GM15510 (cell line): Measurements from ENCODE around the gene BMPER.

Source experiments
- POLR2A ChIP-seq: IDR thresholded peaks from 3 replicates; pipeline ENCODE4 v1.6.1; 2011; ENCODE audit warnings: borderline replicate concordance; ENCODE audit not compliant: insufficient read length; ENCODE audit errors: extremely low read depth

BMPER gene

GRCh38 chr7:33905389-33906032, at the start of gene BMPER:
BMPER (plus strand) TSS chr7:33905539; CDS start chr7:33905614, 75 bp downstream.
- no peak for TF ChIP-seq POLR2A

- TF ChIP-seq POLR2A = no peak
These were observed 43.4 kb upstream of the BMPER start for GRCh38 chr7:33861947-33862346.

- no peak for TF ChIP-seq POLR2A
These were observed 42.2 kb upstream of the BMPER start for GRCh38 chr7:33862946-33863814.

GRCh38 chr7:33868166-33868565, 37.2 kb upstream of the BMPER start:
- no peak for TF ChIP-seq POLR2A

GRCh38 chr7:33869176-33869575, 36.2 kb upstream of the BMPER start:
- no peak for TF ChIP-seq POLR2A

- no peak for TF ChIP-seq POLR2A
These were observed 35.2 kb upstream of the BMPER start for GRCh38 chr7:33870120-33870519.

- TF ChIP-seq POLR2A = no peak
These were observed 32.5 kb upstream of the BMPER start for GRCh38 chr7:33872870-33873269.

- TF ChIP-seq POLR2A = no peak
These were observed 31.8 kb upstream of the BMPER start for GRCh38 chr7:33873518-33873917.

- no peak for TF ChIP-seq POLR2A
These were observed 31.2 kb upstream of the BMPER start for GRCh38 chr7:33873981-33874750.

- no peak for TF ChIP-seq POLR2A
These were observed 30.4 kb upstream of the BMPER start for GRCh38 chr7:33874943-33875342.

- no peak for TF ChIP-seq POLR2A
These were observed 28.6 kb upstream of the BMPER start for GRCh38 chr7:33876596-33877274.

- TF ChIP-seq POLR2A = no peak
These were observed 24.6 kb upstream of the BMPER start for GRCh38 chr7:33880787-33881186.

GRCh38 chr7:33881316-33881715, 24.0 kb upstream of the BMPER start:
- TF ChIP-seq POLR2A = no peak

GRCh38 chr7:33882040-33882837, 23.1 kb upstream of the BMPER start:
- no peak for TF ChIP-seq POLR2A
